ENCODE results near the gene SPRY1.

The SPRY1 gene

DNA sequence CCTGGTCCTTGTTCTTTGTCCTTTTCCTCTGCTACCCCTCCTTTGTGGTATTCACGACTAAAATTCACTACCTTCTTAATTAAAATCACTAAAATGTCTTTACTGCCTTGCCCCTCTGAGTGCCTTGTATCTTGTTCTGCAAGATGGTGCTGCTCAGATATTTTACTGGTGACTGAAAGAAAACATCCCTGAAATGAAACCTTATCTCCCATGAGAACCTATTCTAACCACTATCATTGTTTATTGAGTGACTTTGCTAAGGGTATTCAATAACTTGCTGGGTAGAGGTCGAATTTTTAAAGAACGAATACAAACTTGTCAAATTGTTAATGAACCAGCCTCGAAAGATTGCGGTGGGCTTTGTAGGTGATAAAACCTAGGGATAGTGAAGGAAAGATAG lies 52.8 kb downstream of the SPRY1 start:
- no peak for DNase-seq

DNA sequence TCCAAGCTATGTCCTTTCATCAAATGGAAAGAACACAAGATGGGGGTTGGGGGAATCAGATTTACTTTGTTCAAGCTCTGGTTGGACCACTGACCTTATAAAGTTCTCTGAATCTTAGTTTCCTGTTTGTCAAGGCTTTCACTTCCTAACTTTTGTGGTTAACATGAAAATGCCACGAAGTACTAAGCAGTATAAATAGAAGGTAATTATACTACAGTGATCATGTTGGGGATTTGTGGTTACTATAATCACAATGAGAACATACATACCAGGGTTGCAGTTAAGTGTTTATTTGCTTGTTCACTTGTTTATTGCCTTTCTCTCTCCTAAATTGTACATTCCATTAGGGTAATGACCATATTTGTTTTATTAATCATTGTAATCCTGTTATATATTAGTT lies 53.2 kb downstream of the SPRY1 start:
- DNase-seq = no peak

GRCh38 chr4:123450393-123450792 lies 53.8 kb downstream of the SPRY1 start:
- no peak for DNase-seq

GRCh38 chr4:123452616-123453015 lies 56.0 kb downstream of the SPRY1 start:
- DNase-seq = no peak

GRCh38 chr4:123453061-123453680 lies 56.6 kb downstream of the SPRY1 start:
- DNase-seq = no peak

Measured in NCI-H774 (cell line).